Dermis blood vessel endothelial cell (primary cell): ENCODE measurements around the gene RDX. TPM values are rescaled to one million over a fixed set of nuclear protein-coding genes. Genes with fewer than 3 reads are reported as not detected.
A peak's percentile ranks its signal among the peaks of the same experiment; 100 is the strongest.
"Not testable (repeated sequence)": the region's sequence is repeated elsewhere in the genome, so short reads cannot be mapped to it uniquely, and the experiment has no call there.

ENCODE experiments used
- DNase-seq: peaks from one replicate; pipeline ENCODE4 v3.0.0; 2010
- total RNA-seq: library from RNA; depleted of rRNA; stranded (reverse); fragments of >200 nt; gene quantifications from 2 replicates; pipeline ENCODE4 v1.2.3, GENCODE V29; 2014

RDX gene
- total RNA-seq, 1 donor from 2014 or later, result 166 TPM

- peak; percentile 74 for DNase-seq
Observed at GRCh38 chr11:110305169-110306018, 9.0 kb upstream of the RDX start.

DNA sequence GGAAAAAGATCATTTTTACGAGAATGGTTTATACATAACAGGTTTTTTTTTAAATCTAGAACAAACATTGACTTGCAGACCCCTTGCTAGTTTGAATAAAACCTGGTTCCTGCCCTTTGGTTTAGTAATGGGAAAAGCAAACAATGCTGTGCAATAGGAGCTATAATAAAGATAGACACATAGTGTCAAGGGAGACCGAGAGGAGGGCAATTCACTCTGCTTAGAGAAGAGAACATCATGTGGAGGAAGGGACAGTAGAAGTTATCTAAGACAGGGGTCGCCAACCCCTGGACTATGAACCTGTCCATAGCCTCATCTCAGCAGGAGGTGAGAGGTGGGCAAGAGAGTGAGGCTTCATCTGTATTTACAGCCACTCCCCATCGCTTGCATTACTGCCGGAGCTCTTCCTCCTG is 7.0 kb upstream of the RDX start:
- no peak for DNase-seq

DNA sequence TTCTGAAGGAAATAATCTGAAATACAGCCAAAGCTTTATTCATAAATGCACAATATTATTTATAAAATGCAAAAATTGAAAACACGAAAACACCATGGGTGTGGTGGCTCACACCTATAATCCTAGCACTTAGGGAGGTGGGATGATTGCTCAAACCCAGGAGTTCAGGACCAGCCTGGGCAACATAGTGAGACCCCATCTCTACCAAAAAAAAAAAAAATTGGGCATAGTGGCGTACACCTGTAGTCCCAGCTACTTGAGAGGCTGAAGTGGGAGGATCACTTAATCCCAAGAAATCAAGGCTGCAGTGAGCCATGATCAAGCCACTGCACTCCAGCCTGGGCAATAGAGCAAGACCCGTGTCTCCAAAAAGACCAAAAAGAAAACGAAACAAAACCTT is 5.2 kb upstream of the RDX start:
- DNase-seq, result no peak

GRCh38 chr11:110301032-110301431 is 4.6 kb upstream of the RDX start:
- no peak for DNase-seq

DNA sequence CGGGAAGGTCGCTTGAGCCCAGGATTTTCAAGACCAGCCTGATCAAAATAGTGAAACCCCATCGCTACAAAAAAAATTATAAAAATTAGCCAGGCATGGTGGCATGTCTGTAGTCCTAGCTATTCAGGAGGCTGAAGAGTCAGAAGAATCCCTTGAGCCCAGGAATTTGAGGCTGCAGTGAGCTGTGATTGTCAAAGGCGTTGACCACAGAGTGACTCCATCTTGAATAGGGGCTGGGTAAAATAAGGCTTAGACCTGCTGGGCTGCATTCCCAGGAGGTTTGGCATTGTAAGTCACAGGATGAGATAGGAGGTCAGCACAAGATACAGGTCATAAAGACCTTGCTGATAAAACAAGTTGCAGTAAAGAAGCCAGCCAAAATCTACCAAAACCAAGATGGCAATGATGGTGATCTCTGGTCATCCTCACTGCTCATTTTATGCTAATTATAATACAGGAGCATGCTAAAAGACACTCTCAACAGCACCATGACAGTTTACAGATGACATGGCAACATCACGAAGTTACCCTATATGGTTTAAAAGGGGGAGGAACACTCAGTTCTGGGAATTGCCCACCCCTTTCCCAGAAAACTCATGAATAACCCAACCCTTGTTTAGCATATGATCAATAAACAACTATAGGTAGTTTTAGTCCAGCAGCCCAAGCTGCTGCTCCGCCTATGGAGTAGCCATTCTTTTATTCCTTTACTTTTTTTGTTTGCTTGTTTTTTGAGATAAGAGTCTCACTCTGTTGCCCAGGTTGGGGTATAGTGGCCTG is 2.8 kb upstream of the RDX start:
- no peak for DNase-seq

DNA sequence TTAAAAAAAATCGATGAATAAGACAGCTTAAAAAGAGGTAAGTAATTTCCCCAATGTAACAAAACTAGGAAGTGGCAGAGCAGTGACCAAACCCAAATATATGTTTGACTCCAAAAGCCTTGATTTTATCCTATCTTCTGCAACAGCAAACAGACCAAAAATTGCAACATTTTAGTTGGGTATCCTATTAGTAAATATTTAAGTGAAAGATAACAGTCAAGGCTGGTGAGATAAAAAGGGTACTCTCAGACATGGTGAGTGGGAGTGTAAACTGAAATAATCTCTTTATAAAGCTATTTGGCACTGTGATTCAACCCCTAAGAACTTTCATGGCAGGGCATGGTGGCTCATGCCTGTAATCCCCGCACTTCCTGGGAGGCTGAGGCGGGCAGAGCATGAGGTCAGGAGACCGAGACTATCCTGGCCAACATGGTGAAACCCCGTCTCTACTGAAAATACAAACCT is 1.9 kb upstream of the RDX start:
- no peak for DNase-seq

DNA sequence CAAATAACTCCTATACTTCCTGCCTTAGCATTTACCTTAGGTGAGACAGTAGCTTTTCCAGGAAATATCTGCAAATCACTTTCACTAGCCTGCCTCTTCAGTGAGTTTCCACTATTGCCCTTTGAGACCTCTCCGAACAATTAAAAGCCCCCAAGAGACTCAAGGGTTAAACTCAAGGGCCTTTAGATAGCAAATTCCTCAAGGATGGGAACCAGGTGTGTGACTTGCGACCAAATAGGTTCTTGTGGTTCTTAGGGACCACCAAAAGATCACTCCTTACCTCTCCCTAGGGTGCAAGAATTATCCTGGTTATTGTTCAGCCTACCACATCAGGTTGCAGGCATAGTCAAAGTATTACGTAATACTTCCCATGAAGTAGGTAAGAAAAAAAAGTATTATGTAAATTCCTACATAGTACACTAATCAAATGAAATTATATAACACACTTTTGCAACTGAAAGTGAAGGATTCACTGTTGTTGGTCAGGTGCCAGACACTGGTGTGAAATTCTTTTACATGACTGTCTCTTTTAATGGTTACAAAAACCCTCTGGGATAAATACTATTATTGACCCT is 1.4 kb upstream of the RDX start:
- DNase-seq, result no peak

DNA sequence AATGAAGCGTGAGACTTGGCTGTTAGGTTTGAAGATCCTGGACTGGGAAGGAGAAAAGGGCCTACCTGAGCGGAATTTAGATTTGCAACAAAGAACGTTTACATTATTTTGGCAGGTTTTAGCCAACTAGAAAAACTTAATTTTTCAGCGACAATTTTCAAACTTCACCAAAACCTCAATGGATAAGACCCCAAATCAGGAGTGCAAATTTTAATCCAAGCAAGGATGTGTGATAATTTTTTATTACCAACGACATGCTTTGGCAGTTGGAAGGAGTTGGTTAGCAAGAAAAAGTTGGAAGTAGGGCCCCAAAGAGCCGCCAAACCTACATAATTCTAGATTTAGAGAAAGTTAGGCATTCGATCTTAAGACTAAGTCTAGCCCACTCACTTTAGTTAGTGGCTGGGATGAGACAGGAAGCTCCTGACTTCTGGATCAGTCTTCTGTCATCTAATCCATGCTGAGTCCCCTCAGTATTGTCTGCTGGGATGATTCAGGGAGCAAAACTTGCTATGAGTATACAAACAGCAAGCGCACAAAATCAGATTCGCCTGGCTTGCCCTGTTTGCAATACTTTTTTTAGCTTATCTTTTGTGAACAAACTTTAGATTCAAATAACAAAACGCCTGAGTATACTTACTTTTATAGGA is 787 bp upstream of the RDX start:
- DNase-seq, result peak; percentile 35

GRCh38 chr11:110295531-110296225 is 736 bp downstream of the RDX start:
- DNase-seq, result peak; percentile 65

DNA sequence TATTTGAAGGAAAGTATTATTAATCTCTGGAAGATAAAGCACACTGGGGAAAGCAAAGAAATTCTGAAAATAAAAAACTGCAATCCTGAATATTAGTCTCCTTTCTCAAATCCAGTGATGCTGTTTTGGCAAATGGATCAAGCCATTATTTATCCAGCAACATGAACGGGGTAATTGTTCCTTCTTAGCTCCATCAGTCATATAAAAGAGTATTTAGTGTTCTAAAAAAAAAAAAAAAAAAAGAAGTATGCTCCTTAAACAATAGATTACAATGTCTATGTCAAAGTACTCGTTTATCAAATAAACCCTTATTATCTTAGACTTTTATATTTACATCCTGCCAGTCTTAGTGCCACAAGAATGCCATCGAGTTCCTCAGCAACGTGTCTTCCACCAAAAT is 1.3 kb downstream of the RDX start:
- DNase-seq, result no peak

DNA sequence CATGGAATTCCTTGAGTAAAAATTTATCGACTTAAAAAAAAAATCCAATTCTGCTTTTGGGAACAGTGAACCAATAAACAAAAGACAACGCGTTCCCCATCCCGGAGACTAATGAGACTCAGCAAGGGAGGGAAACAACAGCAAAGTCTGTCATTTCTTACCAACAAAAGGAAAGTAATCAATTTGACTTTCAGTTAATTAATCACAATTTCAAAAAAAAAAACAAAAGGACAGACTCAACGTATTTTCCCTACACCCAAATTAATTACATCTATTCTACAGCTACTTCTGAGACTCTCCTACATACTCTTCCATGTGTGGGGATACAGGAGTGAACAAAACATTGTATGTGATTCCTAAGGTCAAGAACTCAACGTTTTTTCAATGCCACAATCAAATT is 1.9 kb downstream of the RDX start:
- peak; percentile 19 for DNase-seq

DNA sequence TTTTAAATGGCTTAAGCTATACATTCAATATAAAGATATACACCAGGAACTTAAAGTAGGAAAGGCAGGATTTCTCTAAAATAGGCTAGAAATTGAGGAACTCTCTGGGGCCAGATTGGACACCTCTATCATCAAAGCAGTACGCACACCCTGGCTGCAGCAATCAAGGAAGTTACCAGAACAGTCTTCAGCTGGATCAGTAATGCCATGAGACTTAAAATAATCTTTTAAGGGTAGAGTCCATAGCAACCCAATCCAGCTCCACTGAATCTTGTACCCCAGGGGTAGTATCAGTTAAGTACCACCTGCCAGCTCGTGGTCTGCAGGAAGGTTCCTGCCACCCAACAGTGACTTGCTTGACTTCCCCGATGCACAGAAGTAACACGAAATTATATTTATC is 3.0 kb downstream of the RDX start:
- DNase-seq, result no peak

- not testable (repeated sequence) for DNase-seq
Observed at GRCh38 chr11:110292146-110292545, 4.3 kb downstream of the RDX start.

DNA sequence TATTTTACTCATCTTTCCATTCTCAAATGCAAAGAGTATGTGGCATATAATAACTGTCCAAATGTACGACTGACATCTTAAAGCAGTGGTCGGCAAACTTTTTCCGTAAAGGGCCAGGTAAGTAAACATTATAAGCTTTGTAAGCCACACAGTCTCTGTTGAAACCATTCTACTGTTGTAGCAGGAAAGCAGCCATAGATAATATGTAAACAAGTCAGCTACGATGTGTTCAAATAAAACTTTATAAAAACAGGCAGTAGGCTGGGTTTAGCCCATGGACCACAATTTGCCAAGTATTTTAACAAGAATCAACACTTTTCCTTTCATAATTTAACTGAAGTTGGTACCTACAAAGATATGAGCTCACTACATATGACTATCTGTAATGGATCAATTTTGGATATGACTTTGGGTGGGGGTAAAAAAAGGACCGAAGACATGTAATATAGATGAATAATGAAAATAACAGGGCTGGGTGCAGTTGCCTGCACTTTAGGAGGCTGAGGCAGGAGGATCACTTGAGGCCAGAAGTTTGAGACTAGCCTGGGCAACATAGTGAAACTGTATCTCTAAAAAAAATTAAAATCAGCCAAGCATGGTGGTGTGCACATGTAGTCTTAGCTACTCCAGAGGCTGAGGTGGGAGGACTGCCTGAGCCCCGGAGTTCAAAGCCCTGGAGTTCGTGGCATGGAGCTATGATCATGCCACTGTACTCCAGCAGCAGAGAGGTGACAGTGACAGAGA is 5.7 kb downstream of the RDX start:
- DNase-seq, result no peak

DNA sequence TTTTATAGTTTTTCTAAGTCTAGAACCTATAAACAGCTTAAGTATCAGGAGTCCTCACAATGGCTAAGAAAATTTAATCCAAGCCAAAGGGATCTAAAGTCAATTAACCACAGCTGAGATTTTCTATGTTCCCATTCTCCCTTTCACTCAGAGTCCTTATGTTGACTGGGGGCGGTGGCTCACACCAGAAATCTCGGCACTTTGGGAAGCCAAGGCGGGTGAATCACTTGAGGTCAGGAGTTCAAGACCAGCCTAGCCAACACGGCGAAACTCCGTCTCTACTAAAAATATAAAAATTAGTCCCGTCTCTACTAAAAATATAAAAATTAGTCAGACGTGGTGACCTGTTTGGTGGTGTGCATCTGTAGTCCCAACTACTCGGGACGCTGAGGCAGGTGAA is 6.9 kb downstream of the RDX start:
- peak; percentile 28 for DNase-seq

GRCh38 chr11:110287537-110287936 is 8.9 kb downstream of the RDX start:
- DNase-seq, result peak; percentile 28

DNA sequence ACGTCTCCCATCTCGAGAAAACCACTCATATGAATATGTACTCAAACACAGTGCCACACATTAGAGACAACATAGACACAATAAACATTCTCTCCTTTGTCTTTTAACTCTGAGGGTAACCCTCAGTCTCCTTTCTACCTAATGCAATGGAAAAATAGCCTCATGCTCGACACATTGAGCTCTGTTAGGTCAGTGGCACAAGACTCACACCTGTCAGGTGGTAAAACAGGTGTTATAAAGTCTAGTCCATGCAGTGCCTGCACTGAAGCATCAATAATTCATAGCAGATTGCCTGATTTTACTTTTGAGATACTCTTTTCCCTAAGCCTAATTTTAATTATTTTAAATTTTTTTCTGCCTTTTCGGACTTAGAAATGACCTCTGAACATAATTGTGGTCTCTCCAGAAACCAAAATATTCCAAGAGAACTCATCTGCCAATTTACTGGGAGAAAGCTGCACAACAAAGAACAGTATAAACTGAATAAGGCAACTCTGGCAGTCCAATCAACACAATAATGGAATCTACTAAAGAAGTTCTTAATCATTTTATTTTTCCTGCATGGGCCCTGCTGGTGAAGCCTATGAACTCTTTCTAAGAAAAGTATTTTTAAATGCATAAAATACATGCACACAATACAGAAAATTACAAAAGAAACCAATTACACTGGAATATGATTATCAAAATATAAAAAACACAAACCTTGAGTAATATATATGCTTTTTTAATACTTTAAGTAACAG is 9.9 kb downstream of the RDX start:
- DNase-seq, result no peak

DNA sequence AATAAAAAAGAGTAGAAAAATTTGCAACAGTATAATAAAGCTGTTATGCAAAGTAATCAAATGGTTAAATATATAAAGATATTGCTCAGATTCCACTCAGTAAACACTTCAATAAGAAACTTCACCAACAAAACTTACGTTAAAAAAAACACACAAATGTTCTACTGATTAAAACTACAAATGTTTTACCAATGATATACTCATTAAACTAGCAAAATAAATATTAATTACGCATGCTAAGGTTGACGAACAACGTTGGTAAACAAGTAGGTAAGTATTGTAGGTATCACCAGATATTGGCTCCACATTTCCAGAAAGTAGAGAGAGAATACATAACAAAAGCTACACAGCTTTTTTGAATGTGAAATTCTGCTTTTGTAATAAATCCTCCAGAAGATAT is 12.6 kb downstream of the RDX start:
- DNase-seq, result no peak

DNA sequence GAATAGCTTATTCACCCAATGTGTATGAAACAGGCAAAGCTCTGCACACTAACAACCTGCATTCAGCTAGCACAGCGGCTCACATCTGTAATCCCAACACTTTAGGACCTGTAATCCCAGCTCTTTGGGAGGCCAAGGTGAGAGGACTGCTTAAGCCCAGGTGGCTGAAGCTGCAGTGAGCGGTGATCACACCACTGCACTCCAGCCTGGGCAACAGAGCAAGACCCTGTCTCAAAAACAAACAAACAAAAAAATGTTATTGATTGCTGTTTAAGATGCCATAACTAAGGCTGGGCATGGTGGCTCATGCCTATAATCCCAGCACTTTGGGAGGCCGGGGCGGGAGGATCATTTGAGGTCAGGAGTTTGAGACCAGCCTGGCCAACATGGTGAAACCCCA is 15.8 kb downstream of the RDX start:
- DNase-seq, result not testable (repeated sequence)

DNA sequence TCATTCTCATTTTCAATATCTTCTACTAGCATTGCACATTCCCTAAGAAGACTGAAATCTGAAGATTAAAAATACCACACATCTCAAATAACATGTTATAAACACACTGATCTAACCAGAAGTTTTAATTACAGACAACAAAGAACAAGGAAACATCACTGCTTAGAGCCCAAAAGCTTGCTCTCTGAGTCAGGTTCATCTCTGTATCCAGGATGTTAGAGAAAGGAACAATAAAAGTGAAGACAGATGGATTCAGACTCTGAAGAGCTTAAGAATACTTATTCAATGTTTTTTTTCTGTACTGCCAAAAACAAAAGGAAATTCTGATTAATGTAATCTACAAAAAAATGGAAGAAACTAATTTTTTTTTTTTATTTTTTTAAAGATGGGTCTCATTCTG is 16.5 kb downstream of the RDX start:
- DNase-seq, result peak; percentile 78

- DNase-seq, result no peak
Observed at GRCh38 chr11:110272919-110273318, 23.5 kb downstream of the RDX start.
